PC-3 (cell line): ENCODE measurements around the gene TRAPPC2L. TPM values are rescaled to one million over a fixed set of nuclear protein-coding genes. Genes with fewer than 3 reads are reported as not detected.

Experiments
- ATAC-seq: fragments of 200-7000 bp; cut with Tn5 transposase; 2 replicates; pipeline ENCODE4 v1.9.1; 2020; ENCODE audit warnings: mild to moderate bottlenecking, moderate library complexity
- BruUV-seq: library from RNA; stranded (reverse); fragments of 400-500 nt; replicated peaks from 2 replicates; lab custom pipeline; 2021; lab: Mats Ljungman, UMichigan
- CTCF ChIA-PET: fragments of 300-600 bp; sonication (Branson Sonifier 250); formaldehyde crosslinking; loops from one replicate; lab custom pipeline; 2022; ENCODE audit warnings: antibody characterized with exemption; lab: Charles Lee
- POLR2A ChIA-PET: fragments of 300-600 bp; sonication (Branson Sonifier 250); formaldehyde crosslinking; loops from one replicate; lab custom pipeline; 2022; ENCODE audit warnings: antibody characterized with exemption; ENCODE audit not compliant: unreplicated experiment; lab: Charles Lee
- DNase-seq: peaks from one replicate; pipeline ENCODE4 v3.0.0-alpha.2; 2015
- H2AFZ ChIP-seq: fragments of 300-600 bp; sonication (generic); 2 replicates; pipeline ENCODE4 v1.6.0; 2016; ENCODE audit warnings: antibody characterized with exemption, low read length
- H3F3A ChIP-seq: fragments of 300-600 bp; sonication (generic); one replicate; pipeline ENCODE4 v1.6.0; 2017; ENCODE audit warnings: antibody characterized with exemption, low read length, control low read depth, mild to moderate bottlenecking; ENCODE audit not compliant: unreplicated experiment
- H3K27ac ChIP-seq: fragments of 300-600 bp; sonication (generic); 2 replicates; pipeline ENCODE4 v1.5.1; 2016; ENCODE audit warnings: mild to moderate bottlenecking, low read length
- H3K27me3 ChIP-seq: fragments of 300-600 bp; sonication (generic); 2 replicates; pipeline ENCODE4 v1.6.1; 2016; ENCODE audit warnings: low read length, mixed read lengths
- H3K36me3 ChIP-seq: fragments of 300-600 bp; sonication (generic); 2 replicates; pipeline ENCODE4 v1.6.1; 2016; ENCODE audit warnings: low read depth, mixed run types, low read length, mixed read lengths
- H3K4me1 ChIP-seq: fragments of 300-600 bp; sonication (generic); 2 replicates; pipeline ENCODE4 v1.5.1; 2016; ENCODE audit warnings: low read length; ENCODE audit not compliant: insufficient read depth
- H3K4me2 ChIP-seq: fragments of 300-600 bp; sonication (generic); 2 replicates; pipeline ENCODE4 v1.6.0; 2016; ENCODE audit warnings: low read length
- H3K4me3 ChIP-seq: fragments of 300-600 bp; sonication (generic); 2 replicates; pipeline ENCODE4 v1.5.1; 2016; ENCODE audit warnings: mild to moderate bottlenecking, low read length, mixed read lengths
- H3K79me2 ChIP-seq: fragments of 300-600 bp; sonication (generic); 2 replicates; pipeline ENCODE4 v1.6.1; 2017; ENCODE audit warnings: low read length, mixed read lengths
- H3K9ac ChIP-seq: fragments of 300-600 bp; sonication (generic); 2 replicates; pipeline ENCODE4 v1.6.0; 2016; ENCODE audit warnings: mild to moderate bottlenecking, low read length
- H3K9me2 ChIP-seq: fragments of 300-600 bp; sonication (generic); replicated peaks from 2 replicates; pipeline ENCODE4 v1.6.1; 2016; ENCODE audit warnings: mixed run types, low read length, mixed read lengths
- H3K9me3 ChIP-seq: fragments of 300-600 bp; sonication (generic); 2 replicates; pipeline ENCODE4 v1.6.1; 2016; ENCODE audit warnings: low read length, mixed read lengths
- H4K20me1 ChIP-seq: fragments of 300-600 bp; sonication (generic); 2 replicates; pipeline ENCODE4 v1.6.1; 2016; ENCODE audit warnings: low read length, mixed read lengths
- CTCF ChIP-seq: fragments of 300-600 bp; sonication (generic); conservative IDR thresholded peaks from 2 replicates; pipeline ENCODE4 v1.5.1; 2017; ENCODE audit warnings: antibody characterized with exemption, low read depth, mild to moderate bottlenecking, low read length
- EZH2 ChIP-seq: fragments of 300-600 bp; sonication (generic); IDR thresholded peaks from one replicate; pipeline ENCODE4 v1.6.1; 2017; ENCODE audit warnings: antibody characterized with exemption, mild to moderate bottlenecking, low read length; ENCODE audit not compliant: unreplicated experiment
- EZH2phosphoT487 ChIP-seq: fragments of 300-600 bp; sonication (generic); IDR thresholded peaks from 2 replicates; pipeline ENCODE4 v1.6.1; 2018; ENCODE audit warnings: mild to moderate bottlenecking, antibody characterized with exemption, low read length, borderline replicate concordance
- intact Hi-C: fragments of 100-400 bp; cut with micrococcal nuclease; formaldehyde crosslinking; loops from 2 replicates; pipeline ENCODE4 v1.9.0; 2023
- total RNA-seq: library from RNA; depleted of rRNA; stranded (reverse); fragments of >200 nt; gene quantifications from 2 replicates; pipeline ENCODE4 v1.2.3, GENCODE V29; 2014

Gene TRAPPC2L
- total RNA-seq, 1 experiment from 2014 or later = 77.5 TPM

- Histone ChIP-seq H3K4me1 (peaks cover 17% of the 10 kb centered on the region), H3F3A (no peaks in the 10 kb centered on the region), H3K27ac (no peak overlapping the region), H3K9me3 (no peaks in the 10 kb centered on the region), H3K36me3 (peaks cover 12% of the 10 kb centered on the region; the same call in 1 of the 2 replicates), H3K9me2 (no peaks in the 10 kb centered on the region), H3K4me3 (peak overlapping the region; percentile 76), H3K4me2 (peak overlapping the region; percentile 93), H2AFZ (no peak overlapping the region), H3K27me3 (no peaks in the 10 kb centered on the region), H3K79me2 (peaks cover 39% of the 10 kb centered on the region), H3K9ac (peak overlapping the region; percentile 95; the same call in 1 of the 2 replicates), H4K20me1 (peaks cover 6% of the 10 kb centered on the region; the same call in 1 of the 2 replicates)
- BruUV-seq = no TSS peak
- intact Hi-C loops = loop anchor here (10.0 kb wide), 1 partner anchor 355 kb away; no protein-coding TSS in a partner anchor
- DNase-seq = no peak
- no peak for ATAC-seq
- ChIA-PET CTCF (interaction anchor here (0.6 to 0.7 kb wide), 2 partner anchors 67 to 72 kb away, joined by 3 to 4 read pairs; no protein-coding TSS in a partner anchor), POLR2A (interaction anchor here (0.6 kb wide), 1 partner anchor 19 kb away, joined by 3 read pairs; no protein-coding TSS in a partner anchor)
- TF ChIP-seq EZH2phosphoT487 (no peak), EZH2 (no peak), CTCF (no peak)
Measured at GRCh38 chr16:88809676-88810165, 47.2 kb upstream of the TRAPPC2L start.

DNA sequence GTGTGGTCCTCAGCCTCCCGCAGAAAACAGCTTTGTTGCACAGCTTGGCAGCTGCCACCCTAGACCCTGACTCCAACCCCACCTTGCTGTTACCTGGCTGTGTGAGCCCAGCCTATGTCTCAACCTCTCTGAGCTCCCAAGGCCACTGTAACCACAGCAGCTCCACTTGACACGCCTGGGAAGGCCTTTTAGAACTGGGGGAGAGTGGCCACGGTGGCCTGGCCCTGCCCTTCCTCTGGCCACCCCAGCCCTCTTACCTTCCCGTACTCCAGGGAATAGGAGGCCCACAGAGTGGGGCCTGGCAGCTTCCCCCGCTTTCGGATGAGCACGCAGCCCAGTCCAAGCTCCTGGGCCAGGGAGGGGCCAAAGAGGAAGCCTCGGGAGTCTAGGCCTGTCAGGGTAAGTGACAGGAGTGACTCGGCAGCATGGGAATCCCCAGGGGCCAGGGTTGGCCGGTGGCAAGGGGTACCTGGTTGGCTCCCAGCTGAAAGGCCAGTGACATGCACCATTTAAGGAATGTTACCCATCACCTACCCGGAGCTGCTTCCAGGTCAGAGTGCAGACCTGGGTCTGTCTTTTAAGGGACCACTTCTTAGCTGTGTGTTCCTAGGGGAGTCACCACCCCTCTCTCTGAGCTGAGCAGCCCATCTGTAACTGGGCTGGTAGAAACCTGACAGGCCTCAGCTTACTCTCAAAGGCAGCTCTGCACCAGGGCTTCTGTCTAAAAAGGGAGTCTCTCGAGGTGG is 46.6 kb upstream of the TRAPPC2L start:
- DNase-seq = peak; percentile 22
- Histone ChIP-seq H3K79me2 (peaks cover 33% of the 10 kb centered on the region), H3K9ac (peak overlapping the region; percentile 95), H3K27me3 (no peaks in the 10 kb centered on the region), H3K9me2 (no peaks in the 10 kb centered on the region), H3F3A (no peaks in the 10 kb centered on the region), H3K9me3 (no peaks in the 10 kb centered on the region), H2AFZ (no peak overlapping the region), H3K4me2 (peak overlapping the region; percentile 93), H3K27ac (peak overlapping the region; percentile 73), H3K36me3 (peaks cover 12% of the 10 kb centered on the region; the same call in 1 of the 2 replicates), H4K20me1 (0 out of 2 replicates have a peak, but pooled peaks cover 4% of the 10 kb centered on the region), H3K4me1 (peaks cover 11% of the 10 kb centered on the region), H3K4me3 (peak overlapping the region; percentile 76)
- ATAC-seq = no peak
- intact Hi-C loops = loop anchor here (10.0 kb wide), 1 partner anchor 354 kb away; no protein-coding TSS in a partner anchor
- no TSS peak for BruUV-seq
- POLR2A ChIA-PET = interaction anchor here (0.6 kb wide), 1 partner anchor 20 kb away, joined by 3 read pairs; no protein-coding TSS in a partner anchor
- CTCF ChIA-PET = interaction anchor here (0.6 to 1.8 kb wide), 3 partner anchors 47 to 73 kb away, joined by 3 to 5 read pairs (median 4); partner anchors contain the start of genes GALNS and TRAPPC2L
- TF ChIP-seq CTCF = no peak
- no peak for TF ChIP-seq EZH2
- TF ChIP-seq EZH2phosphoT487 = no peak
